ENCODE data around the gene TWIST2. TPM values are rescaled to one million over a fixed set of nuclear protein-coding genes. Genes with fewer than 3 reads are reported as not detected.

TWIST2 gene
- total RNA-seq, 1 experiment from 2014 or later = 5.0 TPM

- Histone ChIP-seq H4K20me1 (ENCODE audit: insufficient read depth) (no peaks in the 10 kb centered on the region), H3F3A (ENCODE audit: insufficient read depth, low read depth) (peaks cover 8% of the 10 kb centered on the region; the same call in 1 of the 2 replicates), H3K36me3 (ENCODE audit: low read depth) (no peaks in the 10 kb centered on the region), H3K4me2 (no peak overlapping the region), H3K27ac (no peak overlapping the region), H3K9me2 (ENCODE audit: insufficient read depth) (no peaks in the 10 kb centered on the region), H3K4me3 (no peak overlapping the region), H2AFZ (no peak overlapping the region), H3K9me3 (ENCODE audit: insufficient read depth, low read depth) (no peaks in the 10 kb centered on the region), H3K4me1 (replicated peaks; ENCODE audit: insufficient read depth) (peaks cover 25% of the 10 kb centered on the region), H3K79me2 (ENCODE audit: low read depth) (no peaks in the 10 kb centered on the region), H3K27me3 (ENCODE audit: insufficient read depth, low read depth) (peaks cover 27% of the 10 kb centered on the region; the same call in 1 of the 2 replicates)
- no TSS peak for BruUV-seq (replicated peaks)
- intact Hi-C loops (cut with micrococcal nuclease; ENCODE audit: unreplicated experiment) = no loop called here
- ChIA-PET CTCF (no interaction called here), POLR2A (ENCODE audit: unreplicated experiment) (interaction anchor here (0.6 kb wide), 1 partner anchor 935 kb away, joined by 15 read pairs; no protein-coding TSS in a partner anchor)
- TF ChIP-seq EZH2 (IDR thresholded peaks at IDR 0.05; ENCODE audit: low read depth) (no peak), CTCF (conservative IDR thresholded peaks at IDR 0.05) (no peak)
- DNase-seq = no peak
Observed at GRCh38 chr2:238892204-238892500, 44.3 kb downstream of the TWIST2 start.

GRCh38 chr2:238892796-238893195, 44.9 kb downstream of the TWIST2 start:
- Histone ChIP-seq H3K4me1 (replicated peaks; ENCODE audit: insufficient read depth) (peaks cover 25% of the 10 kb centered on the region), H3K4me2 (no peak overlapping the region), H3K27ac (no peak overlapping the region), H4K20me1 (ENCODE audit: insufficient read depth) (no peaks in the 10 kb centered on the region), H3K36me3 (ENCODE audit: low read depth) (no peaks in the 10 kb centered on the region), H3K79me2 (ENCODE audit: low read depth) (no peaks in the 10 kb centered on the region), H2AFZ (no peak overlapping the region), H3K27me3 (ENCODE audit: insufficient read depth, low read depth) (peaks cover 21% of the 10 kb centered on the region; the same call in 1 of the 2 replicates), H3K9me2 (ENCODE audit: insufficient read depth) (no peaks in the 10 kb centered on the region), H3K9me3 (ENCODE audit: insufficient read depth, low read depth) (no peaks in the 10 kb centered on the region), H3K4me3 (no peak overlapping the region), H3F3A (ENCODE audit: insufficient read depth, low read depth) (peaks cover 8% of the 10 kb centered on the region; the same call in 1 of the 2 replicates)
- intact Hi-C loops (cut with micrococcal nuclease; ENCODE audit: unreplicated experiment) = no loop called here
- CTCF ChIA-PET = no interaction called here
- POLR2A ChIA-PET (ENCODE audit: unreplicated experiment) = no interaction called here
- TF ChIP-seq EZH2 (IDR thresholded peaks at IDR 0.05; ENCODE audit: low read depth) (no peak), CTCF (conservative IDR thresholded peaks at IDR 0.05) (no peak)
- BruUV-seq (replicated peaks) = no TSS peak
- DNase-seq = no peak

GRCh38 chr2:238893349-238894000, 45.6 kb downstream of the TWIST2 start:
- Histone ChIP-seq H3K9me2 (ENCODE audit: insufficient read depth) (no peaks in the 10 kb centered on the region), H3K27me3 (ENCODE audit: insufficient read depth, low read depth) (peaks cover 14% of the 10 kb centered on the region; the same call in 1 of the 2 replicates), H3K36me3 (ENCODE audit: low read depth) (no peaks in the 10 kb centered on the region), H2AFZ (no peak overlapping the region), H3K79me2 (ENCODE audit: low read depth) (no peaks in the 10 kb centered on the region), H3F3A (ENCODE audit: insufficient read depth, low read depth) (peaks cover 8% of the 10 kb centered on the region; the same call in 1 of the 2 replicates), H3K4me2 (no peak overlapping the region), H3K4me3 (no peak overlapping the region), H3K4me1 (replicated peaks; ENCODE audit: insufficient read depth) (peaks cover 25% of the 10 kb centered on the region), H3K9me3 (ENCODE audit: insufficient read depth, low read depth) (no peaks in the 10 kb centered on the region), H4K20me1 (ENCODE audit: insufficient read depth) (no peaks in the 10 kb centered on the region), H3K27ac (no peak overlapping the region)
- POLR2A ChIA-PET (ENCODE audit: unreplicated experiment) = no interaction called here
- intact Hi-C loops (cut with micrococcal nuclease; ENCODE audit: unreplicated experiment) = no loop called here
- TF ChIP-seq CTCF (conservative IDR thresholded peaks at IDR 0.05) = no peak
- TF ChIP-seq EZH2 (IDR thresholded peaks at IDR 0.05; ENCODE audit: low read depth) = no peak
- DNase-seq = no peak
- no TSS peak for BruUV-seq (replicated peaks)
- CTCF ChIA-PET = no interaction called here
